GM12878 (cell line): ENCODE measurements around the gene C1orf198. TPM values are rescaled to one million over a fixed set of nuclear protein-coding genes. Genes with fewer than 3 reads are reported as not detected.

Experiments used
- ATAC-seq: fragments of 200-7000 bp; cut with Tn5 transposase; 3 replicates; pipeline ENCODE4 v1.9.1; 2020; ENCODE audit warnings: mild to moderate bottlenecking, moderate library complexity
- BruUV-seq: library from RNA; stranded (reverse); fragments of 400-500 nt; replicated peaks from 2 replicates; lab custom pipeline; 2021; lab: Mats Ljungman, UMichigan
- CTCF ChIA-PET: fragments of 300-600 bp; sonication (Branson Sonifier 250); formaldehyde crosslinking; extraction: SDS; loops from one replicate; lab custom pipeline; 2021; ENCODE audit warnings: inconsistent platforms; lab: Yijun Ruan, JAX
- POLR2A ChIA-PET: fragments of 350-600 bp; formaldehyde crosslinking; extraction: SDS; loops from one replicate; lab custom pipeline; 2021; ENCODE audit warnings: inconsistent platforms; lab: Charles Lee
- RAD21 ChIA-PET: fragments of 300-600 bp; sonication (Branson Sonifier 250); formaldehyde crosslinking; loops from one replicate; lab custom pipeline; 2023; ENCODE audit warnings: antibody characterized with exemption; ENCODE audit not compliant: unreplicated experiment; lab: Charles Lee
- SMC1A ChIA-PET: fragments of 300-600 bp; sonication (Branson Sonifier 250); formaldehyde crosslinking; loops from one replicate; lab custom pipeline; 2023; ENCODE audit not compliant: unreplicated experiment, uncharacterized antibody; lab: Charles Lee
- DNase-seq: peaks from one replicate; pipeline ENCODE4 v3.0.0-alpha.2; 2011; ENCODE audit warnings: low read depth, low spot score
- FAIRE-seq: peaks from 3 replicates; lab custom pipeline; 2011; peaks lifted over from hg19 to GRCh38; lab: Jason Lieb, UNC
- H2AFZ ChIP-seq: 2 replicates; pipeline ENCODE4 v1.6.0; 2011; ENCODE audit warnings: low read depth, low read length, control low read depth; ENCODE audit not compliant: control insufficient read depth
- H3K27ac ChIP-seq: 2 replicates; pipeline ENCODE4 v1.5.1; 2011; ENCODE audit warnings: control low read depth; ENCODE audit not compliant: control insufficient read depth, insufficient read depth
- H3K27me3 ChIP-seq, 2 experiments: replicated peaks in 1 of 2; 2 replicates each; pipeline versions ENCODE4 v1.6.0 to v1.6.1; 2011; ENCODE audit warnings: low read length in 1 of 2; ENCODE audit not compliant: control insufficient read depth in 2 of 2, insufficient read depth in 2 of 2
- H3K36me3 ChIP-seq, 2 experiments: 2 replicates each; pipeline ENCODE4 v1.5.1; 2011; ENCODE audit warnings: low read length in 1 of 2; ENCODE audit not compliant: control insufficient read depth in 2 of 2, insufficient read depth in 2 of 2
- H3K4me1 ChIP-seq: 2 replicates; pipeline ENCODE4 v1.6.1; 2011; ENCODE audit warnings: mild to moderate bottlenecking, low read length, moderate library complexity, mixed read lengths; ENCODE audit not compliant: control insufficient read depth, insufficient read depth
- H3K4me2 ChIP-seq: 2 replicates; pipeline ENCODE4 v1.6.0; 2011; ENCODE audit warnings: control low read depth; ENCODE audit not compliant: control insufficient read depth, insufficient read depth
- H3K4me3 ChIP-seq: fragments of 200-600 bp; sonication (generic); 2 replicates; pipeline ENCODE4 v1.5.1; 2016
- H3K79me2 ChIP-seq: 2 replicates; pipeline ENCODE4 v1.6.0; 2011; ENCODE audit warnings: low read length; ENCODE audit not compliant: control insufficient read depth, insufficient read depth
- H3K9ac ChIP-seq: 2 replicates; pipeline ENCODE4 v1.8.0; 2011; ENCODE audit warnings: low read length, control low read depth, mixed read lengths; ENCODE audit not compliant: control insufficient read depth, insufficient read depth
- H3K9me3 ChIP-seq: replicated peaks from 3 replicates; pipeline ENCODE4 v1.5.1; 2011; ENCODE audit warnings: mild to moderate bottlenecking, low read length; ENCODE audit not compliant: control insufficient read depth, insufficient read depth
- H4K20me1 ChIP-seq: 2 replicates; pipeline ENCODE4 v1.6.0; 2011; ENCODE audit not compliant: control insufficient read depth, insufficient read depth
- BMI1 ChIP-seq: fragments of 450-650 bp; IDR thresholded peaks from 2 replicates; pipeline ENCODE4 v1.6.1; 2016; ENCODE audit warnings: mild to moderate bottlenecking, moderate library complexity, borderline replicate concordance
- CEBPZ ChIP-seq: fragments of 150-350 bp; IDR thresholded peaks from 2 replicates; pipeline ENCODE4 v1.6.1; 2016; ENCODE audit warnings: low read depth, low read length
- MAX ChIP-seq: IDR thresholded peaks from 2 replicates; pipeline ENCODE4 v1.6.1; 2012; ENCODE audit warnings: low read depth, low read length, improper control_type of control experiment
- NFYA ChIP-seq: IDR thresholded peaks from 2 replicates; pipeline ENCODE4 v1.6.1; 2011; ENCODE audit warnings: low read depth, mild to moderate bottlenecking, low read length, improper control_type of control experiment, borderline replicate concordance
- POLR2AphosphoS5 ChIP-seq: IDR thresholded peaks from 2 replicates; pipeline ENCODE4 v1.6.1; 2011; ENCODE audit warnings: mild to moderate bottlenecking, low read length, inconsistent platforms
- SMARCA5 ChIP-seq: fragments of 450-650 bp; IDR thresholded peaks from 2 replicates; pipeline ENCODE4 v1.6.1; 2017; ENCODE audit warnings: mild to moderate bottlenecking
- ZBED1 ChIP-seq: IDR thresholded peaks from 2 replicates; pipeline ENCODE4 v1.6.1; 2016; ENCODE audit warnings: borderline replicate concordance
- ZZZ3 ChIP-seq: IDR thresholded peaks from 2 replicates; pipeline ENCODE4 v1.6.1; 2011; ENCODE audit warnings: low read depth; ENCODE audit not compliant: control insufficient read depth, insufficient read length
- WGBS: methylation state at CpG from one replicate; pipeline ENCODE4 v1.1.6; 2016; ENCODE audit warnings: low lambda C conversion rate; ENCODE audit not compliant: insufficient replicate concordance, insufficient coverage; ENCODE audit errors: missing lambda C conversion rate; 5-methylcytosine and 5-hydroxymethylcytosine counted together
- in situ Hi-C: fragments of 300-500 bp; cut with MboI; formaldehyde crosslinking; loops from 9 replicates; pipeline ENCODE4 v1.14.3; 2018; ENCODE audit warnings: mixed read lengths
- intact Hi-C: fragments of 100-400 bp; cut with micrococcal nuclease; formaldehyde crosslinking; loops from one replicate; pipeline ENCODE4 v1.14.2; 2022; ENCODE audit not compliant: unreplicated experiment
- polyA plus RNA-seq, 11 experiments: library from polyadenylated mRNA; depleted of rRNA in 4 of 11; unstranded in 6 of 11; stranded (reverse) in 5 of 11; fragments of >200 nt; fragmentation: Nextera tagmentation in 4 of 11; fragmentation: Illumina TruSeq in 1 of 11; extraction: Ambion mirVana in 4 of 11; extraction: Trizol in 1 of 11; gene quantifications; 1 replicate in 1 of 11; 2 replicates in 10 of 11; pipeline versions ENCODE4 v1.2.1 to v1.2.3, GENCODE V29; 2011 to 2016; ENCODE audit warnings: inconsistent platforms in 2 of 11, missing spikeins in 2 of 11, low read depth in 1 of 11
- total RNA-seq, 4 experiments: library from RNA; depleted of rRNA in 3 of 4; stranded (reverse); fragments of >200 nt in 3 of 4; fragmentation: Illumina TruSeq in 1 of 4; extraction: Trizol in 1 of 4; gene quantifications; 2 replicates each; pipeline versions ENCODE4 v1.2.1 to v1.2.3, GENCODE V29; 2013 to 2021
- TF ChIP-seq, protein P1 (sequence below): fragments of 450-650 bp; IDR thresholded peaks from 2 replicates; pipeline ENCODE4 v1.6.1; 2014; ENCODE audit warnings: mild to moderate bottlenecking
- TF ChIP-seq, protein P2 (sequence below): fragments of 450-650 bp; IDR thresholded peaks from 2 replicates; pipeline ENCODE4 v1.6.1; 2017; ENCODE audit warnings: mild to moderate bottlenecking, moderate library complexity
- TF ChIP-seq, protein P3 (sequence below): IDR thresholded peaks from 2 replicates; pipeline ENCODE4 v1.6.1; 2012; ENCODE audit warnings: low read depth, low read length, improper control_type of control experiment

The C1orf198 gene
- total and polyA plus RNA-seq, 10 of the 15 experiments (the other 5 are each of a cell fraction or from before 2014, with no cell fraction given), result 0.16 to 2.8 (median 1.1) TPM

GRCh38 chr1:230851291-230851691 is 17.0 kb downstream of the C1orf198 start:
- Histone ChIP-seq H3K27ac (no peak overlapping the region), H3K4me2 (no peak overlapping the region), H3K27me3 (no peaks in the 10 kb centered on the region), H3K79me2 (no peaks in the 10 kb centered on the region), H3K36me3 (no peaks in the 10 kb centered on the region), H2AFZ (no peak overlapping the region)
- 17% methylated on average over 5 of the region's 5 CpGs for WGBS
- DNase-seq, result no peak
- SMC1A ChIA-PET, result no interaction called here
- TF ChIP-seq CEBPZ (no peak), POLR2AphosphoS5 (no peak), NFYA (no peak), MAX (no peak), ZBED1 (no peak), BMI1 (no peak), SMARCA5 (no peak), ZZZ3 (no peak)
- TF ChIP-seq, protein P1, sequence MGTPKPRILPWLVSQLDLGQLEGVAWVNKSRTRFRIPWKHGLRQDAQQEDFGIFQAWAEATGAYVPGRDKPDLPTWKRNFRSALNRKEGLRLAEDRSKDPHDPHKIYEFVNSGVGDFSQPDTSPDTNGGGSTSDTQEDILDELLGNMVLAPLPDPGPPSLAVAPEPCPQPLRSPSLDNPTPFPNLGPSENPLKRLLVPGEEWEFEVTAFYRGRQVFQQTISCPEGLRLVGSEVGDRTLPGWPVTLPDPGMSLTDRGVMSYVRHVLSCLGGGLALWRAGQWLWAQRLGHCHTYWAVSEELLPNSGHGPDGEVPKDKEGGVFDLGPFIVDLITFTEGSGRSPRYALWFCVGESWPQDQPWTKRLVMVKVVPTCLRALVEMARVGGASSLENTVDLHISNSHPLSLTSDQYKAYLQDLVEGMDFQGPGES, result no peak
- TF ChIP-seq, protein P2, sequence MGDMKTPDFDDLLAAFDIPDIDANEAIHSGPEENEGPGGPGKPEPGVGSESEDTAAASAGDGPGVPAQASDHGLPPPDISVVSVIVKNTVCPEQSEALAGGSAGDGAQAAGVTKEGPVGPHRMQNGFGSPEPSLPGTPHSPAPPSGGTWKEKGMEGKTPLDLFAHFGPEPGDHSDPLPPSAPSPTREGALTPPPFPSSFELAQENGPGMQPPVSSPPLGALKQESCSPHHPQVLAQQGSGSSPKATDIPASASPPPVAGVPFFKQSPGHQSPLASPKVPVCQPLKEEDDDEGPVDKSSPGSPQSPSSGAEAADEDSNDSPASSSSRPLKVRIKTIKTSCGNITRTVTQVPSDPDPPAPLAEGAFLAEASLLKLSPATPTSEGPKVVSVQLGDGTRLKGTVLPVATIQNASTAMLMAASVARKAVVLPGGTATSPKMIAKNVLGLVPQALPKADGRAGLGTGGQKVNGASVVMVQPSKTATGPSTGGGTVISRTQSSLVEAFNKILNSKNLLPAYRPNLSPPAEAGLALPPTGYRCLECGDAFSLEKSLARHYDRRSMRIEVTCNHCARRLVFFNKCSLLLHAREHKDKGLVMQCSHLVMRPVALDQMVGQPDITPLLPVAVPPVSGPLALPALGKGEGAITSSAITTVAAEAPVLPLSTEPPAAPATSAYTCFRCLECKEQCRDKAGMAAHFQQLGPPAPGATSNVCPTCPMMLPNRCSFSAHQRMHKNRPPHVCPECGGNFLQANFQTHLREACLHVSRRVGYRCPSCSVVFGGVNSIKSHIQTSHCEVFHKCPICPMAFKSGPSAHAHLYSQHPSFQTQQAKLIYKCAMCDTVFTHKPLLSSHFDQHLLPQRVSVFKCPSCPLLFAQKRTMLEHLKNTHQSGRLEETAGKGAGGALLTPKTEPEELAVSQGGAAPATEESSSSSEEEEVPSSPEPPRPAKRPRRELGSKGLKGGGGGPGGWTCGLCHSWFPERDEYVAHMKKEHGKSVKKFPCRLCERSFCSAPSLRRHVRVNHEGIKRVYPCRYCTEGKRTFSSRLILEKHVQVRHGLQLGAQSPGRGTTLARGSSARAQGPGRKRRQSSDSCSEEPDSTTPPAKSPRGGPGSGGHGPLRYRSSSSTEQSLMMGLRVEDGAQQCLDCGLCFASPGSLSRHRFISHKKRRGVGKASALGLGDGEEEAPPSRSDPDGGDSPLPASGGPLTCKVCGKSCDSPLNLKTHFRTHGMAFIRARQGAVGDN, result no peak
- TF ChIP-seq, protein P3, sequence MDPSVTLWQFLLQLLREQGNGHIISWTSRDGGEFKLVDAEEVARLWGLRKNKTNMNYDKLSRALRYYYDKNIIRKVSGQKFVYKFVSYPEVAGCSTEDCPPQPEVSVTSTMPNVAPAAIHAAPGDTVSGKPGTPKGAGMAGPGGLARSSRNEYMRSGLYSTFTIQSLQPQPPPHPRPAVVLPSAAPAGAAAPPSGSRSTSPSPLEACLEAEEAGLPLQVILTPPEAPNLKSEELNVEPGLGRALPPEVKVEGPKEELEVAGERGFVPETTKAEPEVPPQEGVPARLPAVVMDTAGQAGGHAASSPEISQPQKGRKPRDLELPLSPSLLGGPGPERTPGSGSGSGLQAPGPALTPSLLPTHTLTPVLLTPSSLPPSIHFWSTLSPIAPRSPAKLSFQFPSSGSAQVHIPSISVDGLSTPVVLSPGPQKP, result no peak
- TF ChIP-seq, all 136 proteins: peak for 0
- Histone ChIP-seq H3K4me3 (no peak overlapping the region), H3K4me1 (no peaks in the 10 kb centered on the region), H3K9ac (no peak overlapping the region), H3K9me3 (no peaks in the 10 kb centered on the region), H4K20me1 (no peaks in the 10 kb centered on the region)
- FAIRE-seq (no peak), ATAC-seq (no peak)
- ChIA-PET RAD21 (no interaction called here), POLR2A (no interaction called here), CTCF (no interaction called here)
- intact Hi-C loops (no loop called here), in situ Hi-C loops (no loop called here)
- no TSS peak for BruUV-seq
